T-helper 22 cell (primary cell): Measurements from ENCODE around the gene NXF3.
"Not testable (repeated sequence)": the region's sequence is repeated elsewhere in the genome, so short reads cannot be mapped to it uniquely, and the experiment has no call there.

Experiments used
- DNase-seq: peaks from one replicate; pipeline ENCODE4 v3.0.0-alpha.2; 2020; ENCODE audit warnings: low read depth

The NXF3 gene

GRCh38 chrX:103092942-103093341 lies at the start of gene NXF3:
TSS of gene NXF3 (minus strand) at chrX:103093143. CDS start at chrX:103093023, 120 bp downstream.
- no peak for DNase-seq

DNA sequence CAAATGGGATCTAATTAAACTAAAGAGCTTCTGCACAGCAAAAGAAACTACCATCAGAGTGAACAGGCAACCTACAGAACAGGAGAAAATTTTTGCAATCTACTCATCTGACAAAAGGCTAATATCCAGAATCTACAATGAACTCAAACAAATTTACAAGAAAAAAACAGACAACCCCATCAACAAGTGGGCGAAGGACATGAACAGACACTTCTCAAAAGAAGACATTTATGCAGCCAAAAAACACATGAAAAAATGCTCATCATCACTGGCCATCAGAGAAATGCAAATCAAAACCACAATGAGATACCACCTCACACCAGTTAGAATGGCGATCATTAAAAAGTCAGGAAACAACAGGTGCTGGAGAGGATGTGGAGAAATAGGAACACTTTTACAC lies 43.6 kb upstream of the NXF3 start:
- not testable (repeated sequence) for DNase-seq

GRCh38 chrX:103124284-103124683 lies 31.3 kb upstream of the NXF3 start:
- DNase-seq = no peak

GRCh38 chrX:103120748-103121147 lies 27.8 kb upstream of the NXF3 start:
- DNase-seq = no peak

GRCh38 chrX:103116970-103117369 lies 24.0 kb upstream of the NXF3 start:
- not testable (repeated sequence) for DNase-seq

DNA sequence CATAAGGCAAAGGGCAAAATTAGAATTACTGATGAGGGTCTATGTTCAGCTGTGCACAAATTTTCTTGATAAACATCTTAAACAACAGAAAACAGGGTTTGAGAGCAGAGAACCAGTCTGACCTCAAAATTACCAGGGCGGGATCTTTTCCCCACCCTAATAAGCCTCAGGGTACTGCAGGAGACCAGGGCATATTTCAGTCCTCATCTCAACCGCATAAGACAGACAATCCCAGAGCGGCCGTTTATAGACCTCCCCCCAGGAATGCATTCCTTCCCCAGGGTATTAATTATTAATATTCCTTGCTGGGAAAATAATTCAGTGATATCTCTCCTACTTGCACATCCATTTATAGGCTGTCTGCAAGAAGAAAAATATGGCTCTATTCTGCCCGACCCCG lies 16.6 kb upstream of the NXF3 start:
- not testable (repeated sequence) for DNase-seq

DNA sequence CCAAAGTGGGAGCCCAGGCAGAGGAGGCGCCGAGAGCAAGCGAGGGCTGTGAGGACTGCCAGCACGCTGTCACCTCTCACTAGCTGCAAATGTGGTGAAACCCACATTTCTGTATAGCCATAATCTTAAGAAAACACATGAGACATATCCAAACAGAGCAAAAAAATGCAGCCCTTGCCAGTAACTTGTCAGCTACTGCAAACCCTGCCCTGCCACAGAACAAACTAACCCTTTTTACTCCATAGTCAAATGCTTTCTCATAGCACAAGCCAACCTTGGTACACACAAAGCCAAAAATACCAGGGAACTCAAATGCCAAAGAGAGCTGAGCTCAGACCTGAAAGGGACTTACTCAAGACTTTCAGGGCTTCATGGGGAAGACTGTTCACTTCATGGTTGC lies 14.9 kb upstream of the NXF3 start:
- DNase-seq = no peak

GRCh38 chrX:103107227-103107737 lies 14.3 kb upstream of the NXF3 start:
- not testable (repeated sequence) for DNase-seq

- DNase-seq = not testable (repeated sequence)
These were observed 11.4 kb upstream of the NXF3 start for GRCh38 chrX:103104370-103104769.

DNA sequence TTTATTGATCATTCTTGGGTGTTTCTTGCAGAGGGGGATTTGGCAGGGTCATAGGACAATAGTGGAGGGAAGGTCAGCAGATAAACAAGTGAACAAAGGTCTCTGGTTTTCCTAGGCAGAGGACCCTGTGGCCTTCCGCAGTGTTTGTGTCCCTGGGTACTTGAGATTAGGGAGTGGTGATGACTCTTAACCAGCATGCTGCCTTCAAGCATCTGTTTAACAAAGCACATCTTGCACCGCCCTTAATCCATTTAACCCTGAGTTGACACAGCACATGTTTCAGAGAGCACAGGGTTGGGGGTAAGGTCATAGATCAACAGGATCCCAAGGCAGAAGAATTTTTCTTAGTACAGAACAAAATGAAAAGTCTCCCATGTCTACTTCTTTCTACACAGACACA lies 10.9 kb upstream of the NXF3 start:
- DNase-seq = not testable (repeated sequence)

DNA sequence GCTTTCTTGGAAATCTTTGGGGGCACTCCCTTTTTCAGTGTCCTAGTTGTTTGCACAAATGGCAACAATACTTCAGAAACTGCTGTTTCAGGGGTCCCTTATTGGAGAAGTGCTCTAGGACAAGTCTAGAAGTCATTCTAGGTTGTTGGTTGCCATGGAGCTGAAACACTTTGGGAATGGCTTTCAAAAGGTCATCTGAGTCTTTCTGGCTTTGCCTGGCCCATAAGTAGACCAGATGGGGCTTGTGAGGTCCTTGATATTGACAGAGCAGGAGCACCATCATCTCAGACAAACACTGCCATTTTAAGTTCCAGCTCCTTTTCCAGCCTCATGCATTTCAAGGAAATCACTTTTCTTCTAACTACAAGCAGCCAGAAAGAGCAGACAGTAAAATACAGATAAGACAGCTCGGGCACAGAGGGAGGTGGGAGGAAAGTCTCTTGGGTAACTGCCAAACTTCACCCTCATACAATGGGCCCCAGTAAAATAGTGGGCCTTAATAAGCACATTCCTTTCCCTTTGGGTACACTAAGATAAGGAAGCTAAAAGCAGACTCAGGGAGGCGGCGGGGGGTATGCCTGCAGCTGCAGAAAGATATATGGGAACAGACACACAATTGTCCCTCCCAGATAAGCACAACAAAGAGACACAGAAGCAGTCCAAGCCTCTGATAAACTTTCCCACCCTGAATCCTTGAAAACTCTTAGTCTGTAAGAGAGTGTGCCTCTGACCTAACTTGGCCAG lies 8.5 kb upstream of the NXF3 start:
- no peak for DNase-seq

GRCh38 chrX:103100484-103100883 lies 7.5 kb upstream of the NXF3 start:
- no peak for DNase-seq

DNA sequence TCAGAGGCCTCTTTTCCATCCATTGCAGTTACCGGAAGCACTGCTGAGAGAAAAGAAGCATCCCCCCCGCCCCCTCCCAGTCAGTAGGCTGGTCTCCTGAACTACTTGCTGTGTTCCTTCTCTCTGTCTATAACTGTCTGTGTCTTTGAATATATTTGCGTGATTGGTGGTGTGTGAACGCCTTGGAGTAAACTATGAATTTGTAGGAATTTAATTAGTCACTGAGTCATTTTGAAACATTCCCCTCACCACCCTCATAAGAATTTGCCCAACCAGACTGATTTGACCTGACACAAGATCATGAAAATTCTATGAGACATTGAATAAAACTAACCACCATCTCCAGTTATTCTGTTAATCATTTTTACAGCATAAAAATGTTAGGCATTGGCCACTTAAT lies 6.7 kb upstream of the NXF3 start:
- DNase-seq = no peak

GRCh38 chrX:103098488-103098887 lies 5.5 kb upstream of the NXF3 start:
- DNase-seq = no peak

DNA sequence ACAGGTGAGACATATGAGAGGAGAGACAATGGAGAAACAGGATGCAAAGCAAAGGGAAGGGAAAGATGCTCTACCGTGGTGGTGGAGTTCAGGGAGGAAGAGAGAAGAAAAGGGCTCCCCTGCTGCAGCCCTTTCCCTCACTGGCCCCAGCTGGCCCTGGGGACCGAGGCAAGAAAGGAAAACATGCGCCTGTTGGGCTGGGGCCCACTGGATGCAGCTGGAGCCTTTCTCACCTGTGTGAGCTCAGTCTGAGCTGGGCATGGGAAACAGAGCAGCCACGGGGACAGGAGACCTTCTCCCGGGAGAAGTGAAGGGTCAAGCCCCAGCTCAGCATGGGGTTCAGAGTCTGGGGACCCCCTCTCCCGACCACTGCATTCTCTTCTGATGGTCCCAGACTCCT lies 11.9 kb downstream of the NXF3 start:
- no peak for DNase-seq

DNA sequence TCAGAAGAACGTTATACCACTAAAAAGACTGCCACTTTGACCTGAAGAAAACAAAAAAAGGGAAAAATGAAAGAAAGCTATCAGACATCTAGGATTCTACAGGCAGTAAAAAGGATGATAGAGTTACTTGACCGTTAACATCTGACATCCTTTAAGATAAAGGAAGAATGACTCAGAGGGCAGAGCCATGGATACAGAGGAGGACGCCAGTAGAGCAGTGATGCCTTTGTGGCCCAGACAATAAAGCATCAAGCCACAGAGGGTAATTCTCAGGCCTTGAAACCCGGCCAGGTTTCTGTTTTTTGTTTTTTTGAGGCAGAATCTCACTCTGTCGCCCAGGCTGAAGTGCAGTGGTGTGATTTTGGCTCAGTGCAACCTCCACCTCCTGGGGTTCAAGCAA lies 19.5 kb downstream of the NXF3 start:
- DNase-seq = no peak

GRCh38 chrX:103066606-103067005 lies 26.3 kb downstream of the NXF3 start:
- DNase-seq = no peak

GRCh38 chrX:103063918-103064434 lies 29.0 kb downstream of the NXF3 start, which contains the start of gene BEX1:
TSS of gene BEX1 (minus strand) at chrX:103064171. CDS start at chrX:103063274, 897 bp downstream.
- no peak for DNase-seq

GRCh38 chrX:103063191-103063845 lies 29.6 kb downstream of the NXF3 start:
- DNase-seq = no peak

DNA sequence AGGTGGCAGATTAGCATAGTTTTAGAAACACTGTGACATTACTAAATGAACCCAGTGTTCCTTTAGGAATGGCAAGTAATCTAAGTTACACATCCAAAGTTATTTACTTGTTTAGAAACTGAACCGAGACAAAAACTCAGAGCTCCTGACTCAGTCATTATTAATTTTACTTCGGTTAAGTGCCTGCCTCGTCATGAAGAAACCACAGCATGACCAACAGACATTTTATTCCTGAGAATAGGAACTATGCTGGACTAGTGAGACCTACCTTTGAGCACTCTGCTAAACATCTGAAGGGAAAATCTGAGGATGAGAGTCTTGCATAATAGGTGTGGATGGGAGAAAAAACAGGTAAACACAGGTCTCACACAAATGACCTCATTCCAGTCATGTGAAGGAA lies 31.5 kb downstream of the NXF3 start:
- DNase-seq = no peak

- no peak for DNase-seq
These were observed 36.0 kb downstream of the NXF3 start for GRCh38 chrX:103056902-103057301.

DNA sequence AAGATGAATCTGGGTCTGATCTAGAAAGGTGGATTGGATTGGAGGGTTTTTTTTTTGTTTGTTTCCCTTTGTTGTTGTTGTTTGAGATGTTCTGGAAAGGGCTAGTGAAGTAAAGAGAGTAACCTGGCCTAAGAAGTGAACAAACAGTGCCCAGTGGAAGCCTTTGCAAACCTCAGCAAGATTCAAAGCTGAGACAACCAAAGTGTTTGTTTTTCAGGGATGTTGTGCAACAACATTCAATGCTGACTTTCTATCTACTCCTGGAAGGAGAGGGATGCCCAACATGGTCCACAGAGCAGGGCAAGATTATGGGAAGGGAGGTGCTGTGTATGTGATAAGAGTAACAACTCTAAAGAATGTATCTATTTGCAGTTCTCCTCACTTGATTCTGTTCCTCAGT lies 40.3 kb downstream of the NXF3 start:
- no peak for DNase-seq

GRCh38 chrX:103051260-103051789 lies 41.6 kb downstream of the NXF3 start:
- DNase-seq = no peak
